HG03025 (cell line): ENCODE measurements around the gene FAM180A.

Experiments
- ATAC-seq: cut with Tn5 transposase; IDR thresholded peaks from one replicate; pipeline ENCODE4 v1.9.1; 2021; ENCODE audit warnings: mild to moderate bottlenecking, moderate library complexity; ENCODE audit not compliant: unreplicated experiment, low FRiP score

The FAM180A gene

GRCh38 chr7:135771961-135772638 is 23.5 kb upstream of the FAM180A start:
- no peak for ATAC-seq

DNA sequence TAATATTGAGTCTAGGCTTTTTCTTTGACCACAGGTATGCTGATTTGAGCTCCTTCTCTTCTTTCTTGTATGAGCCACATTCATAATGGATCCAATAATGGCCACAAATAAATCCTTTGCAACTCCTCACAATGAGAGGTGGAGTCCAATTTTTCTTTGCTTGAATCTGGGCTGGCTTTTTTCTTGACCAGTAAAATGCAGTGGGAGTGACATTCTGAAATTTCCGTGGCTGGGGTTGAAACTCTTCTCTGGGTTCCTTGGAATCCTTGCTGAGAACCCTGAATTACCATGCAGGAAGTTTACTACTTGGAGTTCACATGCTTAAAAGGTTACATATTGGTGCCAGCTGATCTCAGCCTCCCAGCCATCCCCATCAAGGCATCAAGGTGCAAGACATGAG is 22.4 kb upstream of the FAM180A start:
- no peak for ATAC-seq

- ATAC-seq = no peak
Measured at GRCh38 chr7:135770139-135770710, 21.6 kb upstream of the FAM180A start.

DNA sequence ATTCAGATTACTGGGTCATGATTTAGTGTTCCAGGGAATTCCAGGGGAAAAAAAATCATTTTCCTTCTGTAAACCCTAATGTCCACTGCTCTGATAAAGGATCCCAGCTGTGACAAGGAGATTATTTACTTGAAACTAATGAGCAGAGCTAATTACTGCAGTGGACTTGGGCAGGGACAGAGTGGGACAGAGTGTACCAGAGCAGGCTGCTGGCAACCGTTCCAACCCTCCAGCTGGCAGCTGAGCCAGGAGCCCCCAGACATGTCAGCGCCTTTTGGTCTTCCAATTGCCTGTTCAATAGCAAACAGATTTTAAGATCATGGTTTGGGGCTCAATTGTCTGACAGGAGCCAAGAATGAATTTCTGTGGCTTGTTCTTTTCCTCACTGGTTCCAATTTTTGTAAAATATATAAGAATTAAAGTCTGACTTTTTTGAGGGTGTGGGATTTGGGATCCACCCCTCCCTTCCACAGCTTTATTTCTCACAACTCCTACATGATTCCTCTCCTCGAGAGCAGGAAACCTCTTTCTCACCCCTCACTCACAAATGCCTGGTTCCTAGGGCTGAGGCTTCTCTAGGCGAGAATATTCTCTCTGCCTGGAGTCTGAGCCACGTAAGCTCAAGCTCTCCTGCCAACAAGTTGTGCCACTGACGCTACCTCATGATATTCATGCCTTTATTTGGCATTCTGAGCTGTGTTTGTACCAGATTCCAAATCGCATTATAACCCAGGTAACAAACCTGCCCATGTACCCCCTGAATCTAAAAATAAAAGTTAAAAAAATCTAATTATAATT is 20.6 kb upstream of the FAM180A start:
- no peak for ATAC-seq

GRCh38 chr7:135768467-135768866 is 19.9 kb upstream of the FAM180A start:
- ATAC-seq = no peak

GRCh38 chr7:135768064-135768463 is 19.5 kb upstream of the FAM180A start:
- no peak for ATAC-seq

- ATAC-seq = no peak
Measured at GRCh38 chr7:135763261-135763660, 14.6 kb upstream of the FAM180A start.

DNA sequence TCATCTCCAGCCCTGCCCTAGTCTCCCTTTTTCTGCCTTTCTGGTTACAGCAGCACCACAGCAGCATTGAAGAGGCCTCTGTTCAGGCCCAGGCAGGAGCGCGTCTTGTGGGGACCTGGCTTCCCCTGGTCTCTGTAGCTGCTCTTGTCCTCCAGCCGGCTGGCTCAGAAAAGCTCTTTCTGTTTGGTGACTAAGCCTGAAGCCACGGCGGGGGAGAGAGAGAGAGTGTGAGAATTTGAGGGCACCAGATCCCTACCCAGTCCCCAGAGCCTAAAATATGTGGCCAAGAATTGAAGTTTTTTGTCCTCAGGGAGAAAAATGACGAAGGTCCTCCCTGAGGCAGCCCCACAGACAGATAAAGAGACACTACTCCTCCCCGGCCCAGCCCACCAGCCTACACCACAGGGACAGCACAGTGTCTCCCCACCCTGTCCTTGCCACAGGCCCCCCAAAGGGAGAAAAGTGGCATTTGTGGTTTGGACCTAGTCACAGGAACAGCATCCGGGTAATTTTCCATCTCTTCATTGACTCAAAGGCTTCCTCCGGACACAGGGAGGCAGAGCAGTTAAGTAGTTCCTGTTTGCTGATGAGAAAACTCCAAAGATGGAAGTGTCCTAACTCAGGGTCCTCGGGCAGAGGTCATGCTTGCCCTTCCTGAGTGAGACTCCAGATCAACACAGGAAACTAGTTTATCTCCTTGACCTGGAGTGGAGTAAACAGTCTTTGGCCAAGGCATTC is 13.3 kb upstream of the FAM180A start:
- ATAC-seq = no peak

- ATAC-seq = no peak
Measured at GRCh38 chr7:135759532-135759931, 10.9 kb upstream of the FAM180A start.

GRCh38 chr7:135758531-135758932 is 9.9 kb upstream of the FAM180A start:
- no peak for ATAC-seq

DNA sequence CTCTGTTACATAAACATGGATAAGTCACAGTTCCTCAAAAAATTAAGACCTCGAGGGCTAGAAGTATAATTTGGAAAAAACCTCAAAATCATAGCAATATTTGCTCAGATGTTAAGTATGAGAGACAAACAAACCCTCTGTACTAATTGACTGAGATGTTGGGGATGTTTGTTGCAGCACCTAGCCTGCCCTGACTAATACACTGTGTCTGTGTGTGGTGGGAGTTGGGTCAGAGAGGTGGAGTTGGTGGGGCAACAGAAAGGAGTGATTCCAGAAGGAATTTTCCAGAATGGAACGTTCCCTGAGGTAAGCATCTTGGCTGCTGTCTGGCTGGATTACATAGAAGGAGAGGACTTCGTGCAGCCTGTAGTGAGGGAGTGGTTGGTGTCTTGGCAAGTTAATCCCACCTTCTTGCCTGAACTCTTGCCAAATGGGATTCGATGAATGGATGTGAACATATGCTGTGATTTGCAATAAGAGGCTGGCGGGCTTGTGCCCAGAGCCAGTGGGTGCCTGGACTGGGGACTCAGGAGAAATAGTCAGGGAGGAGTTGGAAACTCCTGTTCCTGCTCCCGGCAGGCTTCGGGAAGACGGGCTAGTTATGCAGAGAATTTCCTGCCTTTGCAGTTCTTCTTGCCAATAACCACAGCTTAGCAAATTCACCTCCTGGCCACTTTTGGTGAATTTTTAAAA is 9.3 kb upstream of the FAM180A start:
- no peak for ATAC-seq

GRCh38 chr7:135756191-135756590 is 7.6 kb upstream of the FAM180A start:
- no peak for ATAC-seq

- no peak for ATAC-seq
Measured at GRCh38 chr7:135755351-135755753, 6.7 kb upstream of the FAM180A start.

GRCh38 chr7:135753616-135754413 is 5.2 kb upstream of the FAM180A start:
- no peak for ATAC-seq

- ATAC-seq = no peak
Measured at GRCh38 chr7:135747366-135747765, 1.2 kb downstream of the FAM180A start.

DNA sequence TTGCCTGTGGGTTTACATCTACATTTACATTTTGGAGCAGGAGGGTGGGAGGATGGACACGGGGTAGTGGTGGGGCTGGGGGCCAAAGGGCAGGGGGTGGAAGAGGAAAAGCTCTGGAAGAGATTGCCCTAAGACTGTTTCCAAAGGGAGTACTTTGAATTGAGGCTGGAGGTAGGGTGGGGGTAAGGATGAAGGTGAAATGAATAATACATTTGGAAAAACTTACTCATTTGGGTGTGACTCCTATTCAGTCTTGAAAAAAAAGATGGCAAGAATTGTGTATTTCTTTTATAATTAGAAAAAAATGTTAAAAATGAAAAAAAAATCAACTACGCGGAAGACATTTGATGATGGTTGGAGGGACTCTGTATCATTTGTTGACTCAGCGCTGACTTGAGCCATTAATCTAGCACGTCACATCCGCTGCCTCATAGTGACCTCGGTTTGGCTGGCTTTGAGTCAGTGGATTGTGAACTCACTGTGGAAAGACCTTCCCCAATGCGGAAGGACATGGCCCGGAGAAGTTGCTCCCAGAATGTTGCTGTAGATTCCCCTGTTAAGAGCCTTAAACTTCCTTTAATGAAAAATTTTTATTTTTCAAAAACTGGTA is 2.8 kb downstream of the FAM180A start:
- no peak for ATAC-seq

DNA sequence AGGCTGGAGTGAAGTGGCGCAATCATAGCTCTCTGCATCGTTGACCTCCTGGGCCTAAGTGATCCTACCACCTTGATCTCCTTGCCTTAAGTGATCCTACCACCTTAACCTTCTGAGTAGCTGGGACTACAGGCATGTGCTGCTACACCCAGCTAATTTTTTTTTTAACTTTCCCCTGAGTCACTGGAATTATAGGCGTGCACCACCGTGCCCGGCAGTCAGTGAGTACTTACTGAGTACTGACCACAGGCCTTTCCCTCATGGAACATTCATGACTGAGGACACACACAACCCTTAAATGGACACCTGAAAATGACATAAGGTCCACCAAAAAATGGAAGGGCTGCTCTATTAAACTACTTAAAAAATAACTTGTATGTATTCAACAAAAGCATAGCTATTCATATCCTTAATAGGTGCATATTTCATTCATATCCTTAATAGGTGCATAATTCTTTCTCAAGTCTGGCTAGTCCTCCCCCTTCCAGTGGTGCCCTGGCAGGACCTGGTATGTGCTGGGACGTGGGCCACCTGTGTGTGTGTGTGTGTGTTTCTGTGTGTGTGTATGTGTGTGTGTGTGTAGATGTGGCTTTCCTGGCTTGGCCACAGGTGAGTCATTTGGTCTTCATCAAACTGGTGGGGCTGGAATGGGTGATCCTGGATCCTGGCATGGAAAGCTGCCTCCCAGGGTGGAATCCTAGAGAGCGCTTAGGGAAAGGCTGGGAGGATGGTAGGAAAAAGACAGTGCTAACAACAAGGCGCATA is 3.5 kb downstream of the FAM180A start:
- ATAC-seq = no peak

DNA sequence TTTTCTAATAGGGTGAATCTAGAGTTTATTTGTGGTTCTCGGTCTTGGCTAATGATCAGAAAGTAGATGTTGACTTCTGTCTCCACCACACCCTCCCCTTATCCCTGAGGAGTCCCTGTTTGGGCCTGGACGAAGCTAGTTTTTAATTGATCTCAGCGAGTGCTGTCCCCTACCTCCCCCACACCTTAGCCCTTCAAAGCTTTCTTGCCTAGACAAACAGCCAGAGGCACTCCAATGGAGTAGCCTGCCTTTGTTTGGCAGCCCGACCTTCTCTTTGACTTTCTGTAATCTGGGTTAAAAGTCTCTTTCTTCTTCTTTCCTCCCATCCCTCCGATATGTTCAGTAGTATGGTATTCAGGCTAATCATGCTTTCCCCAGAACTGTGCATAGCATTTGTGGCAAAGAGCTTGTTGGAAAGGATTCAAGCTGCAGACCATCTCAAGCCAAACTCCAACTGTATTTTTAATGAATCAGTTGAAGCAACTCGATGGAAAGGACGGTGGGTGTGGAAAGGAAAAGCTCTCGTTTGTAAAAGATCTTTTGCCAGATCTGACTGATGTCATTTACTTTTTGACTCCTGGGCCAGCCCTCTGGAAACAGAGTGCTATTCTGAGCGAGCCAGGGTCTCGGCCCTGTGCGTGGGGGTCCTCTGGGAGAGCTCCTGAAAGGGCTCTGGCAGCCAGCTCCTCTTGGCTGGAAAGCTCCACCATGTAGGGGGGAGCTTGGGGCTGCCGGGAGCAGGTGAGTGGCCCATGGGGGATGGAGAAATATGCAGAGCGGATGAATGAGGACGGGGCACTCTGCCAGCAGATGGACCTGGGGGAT is 4.5 kb downstream of the FAM180A start:
- ATAC-seq = no peak
